ENCODE measurements around the gene AKAP13.

Gene AKAP13

GRCh38 chr15:85500060-85500708 is 119.8 kb downstream of the AKAP13 start:
- TF ChIP-seq CTCF (IDR thresholded peaks at IDR 0.05) = no peak
- no peaks in the 10 kb centered on the region for H3K27me3 ChIP-seq (ENCODE audit: control insufficient read depth, insufficient read depth, low read length)
- no peaks in the 10 kb centered on the region for H3K9me3 ChIP-seq (ENCODE audit: control insufficient read depth, low read length)
- H3K4me2 ChIP-seq (ENCODE audit: low read length) = no peak overlapping the region
- H3K4me3 ChIP-seq (ENCODE audit: low read depth, low read length) = no peak overlapping the region
- no peaks in the 10 kb centered on the region for H3K79me2 ChIP-seq
- H2AFZ ChIP-seq = no peak overlapping the region
- H3K9ac ChIP-seq = no peak overlapping the region
- H3K27ac ChIP-seq = no peak overlapping the region
- no peaks in the 10 kb centered on the region for H3K4me1 ChIP-seq
- H3K36me3 ChIP-seq (ENCODE audit: control insufficient read depth, insufficient read depth, low read length) = no peaks in the 10 kb centered on the region

- Histone ChIP-seq H3K36me3 (ENCODE audit: control insufficient read depth, insufficient read depth, low read length) (no peaks in the 10 kb centered on the region), H3K79me2 (no peaks in the 10 kb centered on the region), H3K9me3 (ENCODE audit: control insufficient read depth, low read length) (no peaks in the 10 kb centered on the region), H3K4me3 (ENCODE audit: low read depth, low read length) (no peak overlapping the region), H3K4me2 (ENCODE audit: low read length) (no peak overlapping the region), H3K9ac (no peak overlapping the region), H3K27me3 (ENCODE audit: control insufficient read depth, insufficient read depth, low read length) (no peaks in the 10 kb centered on the region), H2AFZ (no peak overlapping the region), H3K4me1 (no peaks in the 10 kb centered on the region), H3K27ac (no peak overlapping the region)
- TF ChIP-seq CTCF (IDR thresholded peaks at IDR 0.05) = no peak
Measured at GRCh38 chr15:85500729-85501128, 120.3 kb downstream of the AKAP13 start.

- Histone ChIP-seq H3K36me3 (ENCODE audit: control insufficient read depth, insufficient read depth, low read length) (no peaks in the 10 kb centered on the region), H3K79me2 (no peaks in the 10 kb centered on the region), H3K27ac (no peak overlapping the region), H2AFZ (no peak overlapping the region), H3K27me3 (ENCODE audit: control insufficient read depth, insufficient read depth, low read length) (no peaks in the 10 kb centered on the region), H3K4me2 (ENCODE audit: low read length) (no peak overlapping the region), H3K9ac (no peak overlapping the region), H3K4me1 (no peaks in the 10 kb centered on the region), H3K9me3 (ENCODE audit: control insufficient read depth, low read length) (no peaks in the 10 kb centered on the region), H3K4me3 (ENCODE audit: low read depth, low read length) (no peak overlapping the region)
- TF ChIP-seq CTCF (IDR thresholded peaks at IDR 0.05) = no peak
Measured at GRCh38 chr15:85501574-85501973, 121.2 kb downstream of the AKAP13 start.

- H3K79me2 ChIP-seq = no peaks in the 10 kb centered on the region
- H3K4me3 ChIP-seq (ENCODE audit: low read depth, low read length) = no peak overlapping the region
- no peak overlapping the region for H3K27ac ChIP-seq
- no peaks in the 10 kb centered on the region for H3K27me3 ChIP-seq (ENCODE audit: control insufficient read depth, insufficient read depth, low read length)
- H3K9ac ChIP-seq = no peak overlapping the region
- H3K36me3 ChIP-seq (ENCODE audit: control insufficient read depth, insufficient read depth, low read length) = no peaks in the 10 kb centered on the region
- H2AFZ ChIP-seq = no peak overlapping the region
- no peak for TF ChIP-seq CTCF (IDR thresholded peaks at IDR 0.05)
- no peaks in the 10 kb centered on the region for H3K9me3 ChIP-seq (ENCODE audit: control insufficient read depth, low read length)
- no peaks in the 10 kb centered on the region for H3K4me1 ChIP-seq
- no peak overlapping the region for H3K4me2 ChIP-seq (ENCODE audit: low read length)
Measured at GRCh38 chr15:85503151-85503799, 122.9 kb downstream of the AKAP13 start.

All from parathyroid adenoma (tissue), 2 donors.